ENCODE data around the gene SORL1. TPM values are rescaled to one million over a fixed set of nuclear protein-coding genes. Genes with fewer than 3 reads are reported as not detected.
"Not testable (repeated sequence)": the region's sequence is repeated elsewhere in the genome, so short reads cannot be mapped to it uniquely, and the experiment has no call there.

SORL1 gene
- total and polyA plus RNA-seq, 9 of the 15 experiments (the other 6 are each of a cell fraction or from before 2014, with no cell fraction given) = 0.01 to 0.66 TPM; not detected in 7

GRCh38 chr11:121479698-121480238 lies 27.7 kb downstream of the SORL1 start (continued):
- no peak for TF ChIP-seq PATZ1 (CRISPR knock-in tag; IDR thresholded peaks at IDR 0.05; ENCODE audit: borderline replicate concordance)

DNA sequence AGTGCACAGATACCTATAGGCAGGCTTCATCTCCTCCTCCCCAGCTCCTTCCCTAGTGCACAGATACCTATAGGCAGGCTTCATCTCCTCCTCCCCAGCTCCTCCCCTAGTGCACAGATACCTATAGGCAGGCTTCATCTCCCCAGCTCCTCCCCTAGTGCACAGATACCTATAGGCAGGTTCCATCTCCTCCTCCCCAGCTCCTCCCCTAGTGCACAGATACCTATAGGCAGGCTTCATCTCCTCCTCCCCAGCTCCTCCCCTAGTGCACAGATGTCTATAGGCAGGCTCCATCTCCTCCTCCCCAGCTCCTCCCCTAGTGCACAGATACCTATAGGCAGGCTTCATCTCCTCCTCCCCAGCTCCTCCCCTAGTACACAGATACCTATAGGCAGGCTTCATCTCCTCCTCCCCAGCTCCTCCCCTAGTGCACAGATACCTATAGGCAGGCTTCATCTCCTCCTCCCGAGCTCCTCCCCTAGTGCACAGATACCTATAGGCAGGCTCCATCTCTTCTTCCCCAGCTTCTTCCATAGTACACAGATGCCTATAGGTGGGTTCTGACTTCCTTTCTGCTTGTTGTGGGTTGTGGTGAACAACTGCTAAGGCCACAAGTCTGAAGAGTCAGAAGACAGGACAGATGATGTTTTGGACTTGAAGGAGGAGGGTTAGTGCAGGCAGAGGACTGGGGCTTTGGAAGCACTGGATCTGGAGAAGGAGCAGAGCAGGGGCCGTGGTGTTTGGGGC lies 29.5 kb downstream of the SORL1 start:
- H3K4me1 ChIP-seq (replicated peaks in 1 of 2; ENCODE audit: control insufficient read depth in 2 of 2, insufficient read depth in 2 of 2, low read length in 2 of 2); DNase-seq (ENCODE audit: extremely low read depth in 1 of 4, low spot score in 3 of 4); H3K9me3 ChIP-seq (replicated peaks; ENCODE audit: control insufficient read depth, insufficient read depth, low read depth, low read length); H3K4me2 ChIP-seq (ENCODE audit: insufficient read depth, low read length); BruUV-seq (replicated peaks); in situ Hi-C loops (cut with MboI); H2AFZ ChIP-seq (ENCODE audit: low read depth, low read length); H4K20me1 ChIP-seq (replicated peaks; ENCODE audit: control insufficient read depth, insufficient read depth, low read length); H3K9ac ChIP-seq (ENCODE audit: insufficient read depth in 1 of 2, low read depth in 2 of 2, low read length in 2 of 2); H3K27ac ChIP-seq (ENCODE audit: extremely low read depth, low read depth, low read length); H3K36me3 ChIP-seq (ENCODE audit: control insufficient read depth, insufficient read depth, low read length); CTCF ChIA-PET (ENCODE audit: low intra/inter-chr PET ratio); H3K79me2 ChIP-seq (ENCODE audit: control insufficient read depth, insufficient read depth, low read length); H3K4me3 ChIP-seq; ATAC-seq; intact Hi-C loops (cut with micrococcal nuclease); FAIRE-seq; H3K9me1 ChIP-seq (ENCODE audit: control insufficient read depth, insufficient read depth, low read length): not testable (repeated sequence)
- 0% methylated on average over 2 of the region's 2 CpGs for WGBS (ENCODE audit: insufficient coverage, low coverage, missing lambda C conversion rate)
- peaks cover 0 to 13% of the 10 kb centered on the region in 2 experiments; a peak in 2 of 5 replicates for H3K27me3 ChIP-seq (ENCODE audit: control insufficient read depth in 2 of 2, insufficient read depth in 2 of 2, low read length in 2 of 2)
- POLR2A ChIA-PET = interaction anchor here (0.7 kb wide), 1 partner anchor 26 kb away, joined by 3 read pairs; no protein-coding TSS in a partner anchor
